NB4 (cell line): ENCODE data around the gene MLLT3.

Experiments used
- DNase-seq: peaks from one replicate; pipeline ENCODE4 v3.0.0; 2010; ENCODE audit warnings: low read depth
- H3K4me3 ChIP-seq: one replicate; pipeline ENCODE4 v1.5.1; 2011; ENCODE audit warnings: mild to moderate bottlenecking, low read depth, low read length, moderate library complexity
- MYC ChIP-seq: IDR thresholded peaks from 2 replicates; pipeline ENCODE4 v1.6.1; 2011; ENCODE audit warnings: low read depth, low read length
- POLR2A ChIP-seq: IDR thresholded peaks from 2 replicates; pipeline ENCODE4 v1.6.1; 2011; ENCODE audit warnings: mild to moderate bottlenecking; ENCODE audit not compliant: insufficient read length; ENCODE audit errors: extremely low read depth
- TF ChIP-seq, protein P1 (sequence below): IDR thresholded peaks from one replicate; pipeline ENCODE4 v1.5.1; 2012; ENCODE audit warnings: low read depth, low read length
- TF ChIP-seq, protein P2 (sequence below): IDR thresholded peaks from 2 replicates; pipeline ENCODE4 v1.6.1; 2011; ENCODE audit warnings: low read depth, low read length

The MLLT3 gene

DNA sequence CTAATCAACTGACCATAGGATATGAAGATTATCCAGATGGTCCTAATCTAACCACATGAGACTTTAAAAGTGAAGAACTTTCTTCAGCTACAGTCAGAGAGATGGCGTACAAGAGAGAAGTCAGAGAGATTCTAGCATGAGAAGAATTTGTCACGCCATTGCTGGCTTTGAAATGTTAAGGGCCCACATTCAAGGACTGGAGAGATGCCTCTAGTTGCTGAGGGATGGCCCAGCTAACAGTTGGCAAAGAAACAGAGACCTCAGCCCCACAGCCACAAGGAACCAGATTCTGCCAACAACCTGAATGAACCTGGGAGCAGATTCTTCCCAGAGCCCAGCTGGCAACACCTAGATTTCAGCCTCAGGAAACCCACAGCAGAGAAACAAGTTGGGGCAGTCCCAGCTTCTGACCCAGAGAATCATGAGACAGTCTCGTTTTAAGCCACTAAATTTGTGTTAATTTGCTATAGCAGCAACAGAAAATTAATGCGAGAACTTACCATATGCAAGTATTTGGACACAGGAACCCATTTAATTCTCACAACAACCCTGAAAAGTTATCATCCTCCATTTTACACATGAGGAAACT is 132.0 kb downstream of the MLLT3 start:
- no peak for DNase-seq
- no peak overlapping the region for H3K4me3 ChIP-seq
- TF ChIP-seq, protein P1, sequence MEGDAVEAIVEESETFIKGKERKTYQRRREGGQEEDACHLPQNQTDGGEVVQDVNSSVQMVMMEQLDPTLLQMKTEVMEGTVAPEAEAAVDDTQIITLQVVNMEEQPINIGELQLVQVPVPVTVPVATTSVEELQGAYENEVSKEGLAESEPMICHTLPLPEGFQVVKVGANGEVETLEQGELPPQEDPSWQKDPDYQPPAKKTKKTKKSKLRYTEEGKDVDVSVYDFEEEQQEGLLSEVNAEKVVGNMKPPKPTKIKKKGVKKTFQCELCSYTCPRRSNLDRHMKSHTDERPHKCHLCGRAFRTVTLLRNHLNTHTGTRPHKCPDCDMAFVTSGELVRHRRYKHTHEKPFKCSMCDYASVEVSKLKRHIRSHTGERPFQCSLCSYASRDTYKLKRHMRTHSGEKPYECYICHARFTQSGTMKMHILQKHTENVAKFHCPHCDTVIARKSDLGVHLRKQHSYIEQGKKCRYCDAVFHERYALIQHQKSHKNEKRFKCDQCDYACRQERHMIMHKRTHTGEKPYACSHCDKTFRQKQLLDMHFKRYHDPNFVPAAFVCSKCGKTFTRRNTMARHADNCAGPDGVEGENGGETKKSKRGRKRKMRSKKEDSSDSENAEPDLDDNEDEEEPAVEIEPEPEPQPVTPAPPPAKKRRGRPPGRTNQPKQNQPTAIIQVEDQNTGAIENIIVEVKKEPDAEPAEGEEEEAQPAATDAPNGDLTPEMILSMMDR = no peak
- TF ChIP-seq MYC (no peak), POLR2A (no peak)
- TF ChIP-seq, protein P2, sequence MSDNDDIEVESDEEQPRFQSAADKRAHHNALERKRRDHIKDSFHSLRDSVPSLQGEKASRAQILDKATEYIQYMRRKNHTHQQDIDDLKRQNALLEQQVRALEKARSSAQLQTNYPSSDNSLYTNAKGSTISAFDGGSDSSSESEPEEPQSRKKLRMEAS = no peak

- no peak for TF ChIP-seq MYC
- TF ChIP-seq, protein P2 = no peak
- TF ChIP-seq, protein P1 = no peak
- no peak for TF ChIP-seq POLR2A
- DNase-seq = no peak
- H3K4me3 ChIP-seq = no peak overlapping the region
These were observed 133.6 kb downstream of the MLLT3 start for GRCh38 chr9:20488691-20489090.

- no peak overlapping the region for H3K4me3 ChIP-seq
- TF ChIP-seq MYC = no peak
- no peak for DNase-seq
These were observed 135.7 kb downstream of the MLLT3 start for GRCh38 chr9:20486552-20486951.

GRCh38 chr9:20481437-20481836 is 140.9 kb downstream of the MLLT3 start:
- no peak overlapping the region for H3K4me3 ChIP-seq

DNA sequence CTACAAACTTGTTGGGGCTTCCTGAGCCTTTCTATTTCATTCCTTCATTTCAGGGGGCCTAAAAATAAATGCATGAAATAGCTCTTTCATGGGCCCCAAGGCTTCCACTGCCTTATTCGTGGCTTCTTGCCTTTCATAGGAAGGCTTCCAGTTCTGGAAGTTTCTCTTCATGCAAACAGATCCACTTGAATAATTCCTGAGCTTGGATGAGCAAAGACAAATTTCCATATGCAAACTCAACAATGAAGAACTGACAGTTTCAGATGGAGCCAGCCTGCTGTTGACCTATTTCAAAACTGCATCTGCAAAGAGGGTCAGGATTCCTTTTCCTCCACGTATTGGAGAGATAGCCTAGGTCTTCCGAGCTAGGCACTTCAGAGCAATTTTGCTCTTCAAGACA is 142.1 kb downstream of the MLLT3 start:
- TF ChIP-seq POLR2A = no peak
- TF ChIP-seq MYC = no peak
- TF ChIP-seq, protein P1 = no peak
- TF ChIP-seq, protein P2 = no peak
- no peak overlapping the region for H3K4me3 ChIP-seq
- no peak for DNase-seq

More at GRCh38 chr9:20481437-20481836, 140.9 kb downstream of the MLLT3 start:
- TF ChIP-seq, protein P1 = no peak
- TF ChIP-seq, protein P2 = no peak
- no peak for TF ChIP-seq POLR2A
- no peak for DNase-seq

DNA sequence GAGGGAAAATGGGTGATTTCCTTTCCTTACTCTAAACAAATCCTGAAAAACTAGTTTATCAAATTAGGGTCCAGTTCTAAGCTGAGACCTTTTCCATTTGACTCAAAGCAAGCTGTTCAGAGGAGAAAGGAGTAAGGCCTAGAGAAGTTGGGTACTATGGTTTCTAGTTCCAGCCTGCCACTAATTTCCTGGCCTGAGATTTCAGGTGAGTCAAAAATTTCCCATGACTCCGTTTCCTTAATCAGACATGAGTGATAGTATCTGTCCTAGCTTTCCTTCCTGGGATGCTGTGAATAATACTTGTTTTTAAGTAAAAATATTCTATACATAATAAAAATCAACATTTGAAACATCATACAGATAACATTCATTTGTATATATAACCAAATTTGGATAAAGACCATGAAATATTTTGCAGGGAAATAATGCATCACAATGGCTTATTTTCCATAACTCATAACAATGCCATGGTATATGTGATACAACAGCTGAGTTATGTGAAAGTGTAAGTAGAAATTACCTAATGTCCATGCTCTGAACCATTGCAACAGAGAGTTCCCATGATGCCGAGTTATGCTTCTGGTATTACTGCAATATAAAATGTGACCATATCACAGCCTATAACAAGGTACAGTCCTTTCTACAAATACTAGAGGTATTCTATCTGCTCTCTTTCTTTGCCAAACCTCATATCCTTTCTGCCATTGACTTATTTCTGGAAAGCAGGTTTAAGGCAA is 142.7 kb downstream of the MLLT3 start:
- H3K4me3 ChIP-seq = no peak overlapping the region
- TF ChIP-seq, protein P2 = peak; percentile 19; the same call in 1 of the 2 replicates
- TF ChIP-seq MYC = 0 out of 2 replicates have a peak, but pooled peaks have one; percentile 15
- TF ChIP-seq, protein P1 = no peak
- no peak for TF ChIP-seq POLR2A
- peak; percentile 21 for DNase-seq
